Fibroblast of peridontal ligament (primary cell): Measurements from ENCODE around the gene EBPL.

ENCODE experiments used
- DNase-seq: peaks from one replicate; pipeline ENCODE4 v3.0.0-alpha.2; 2010; ENCODE audit errors: extremely low read depth

EBPL gene

GRCh38 chr13:49676581-49677298 lies 14.5 kb downstream of the EBPL start:
- DNase-seq: no peak

GRCh38 chr13:49670828-49671227 lies 20.5 kb downstream of the EBPL start:
- no peak for DNase-seq

GRCh38 chr13:49669735-49670309 lies 21.5 kb downstream of the EBPL start:
- DNase-seq: peak; percentile 84

- DNase-seq: peak; percentile 34
These were observed 23.5 kb downstream of the EBPL start for GRCh38 chr13:49667773-49668172.

- DNase-seq: no peak
These were observed 26.7 kb downstream of the EBPL start for GRCh38 chr13:49664606-49665005.

GRCh38 chr13:49657241-49657641 lies 34.0 kb downstream of the EBPL start:
- no peak for DNase-seq

GRCh38 chr13:49655906-49656305 lies 35.4 kb downstream of the EBPL start:
- no peak for DNase-seq

- DNase-seq: no peak
These were observed 37.3 kb downstream of the EBPL start for GRCh38 chr13:49654011-49654410.

- DNase-seq: no peak
These were observed 37.8 kb downstream of the EBPL start for GRCh38 chr13:49653478-49653877.

GRCh38 chr13:49652355-49653305 lies 38.7 kb downstream of the EBPL start:
- DNase-seq: no peak

GRCh38 chr13:49651570-49652354 lies 39.5 kb downstream of the EBPL start:
- no peak for DNase-seq

GRCh38 chr13:49649963-49650312 lies 41.3 kb downstream of the EBPL start:
- DNase-seq: no peak

- peak; percentile 59 for DNase-seq
These were observed 41.9 kb downstream of the EBPL start for GRCh38 chr13:49649244-49649962.

- no peak for DNase-seq
These were observed 44.6 kb downstream of the EBPL start for GRCh38 chr13:49646688-49647087.

GRCh38 chr13:49645451-49645850 lies 45.8 kb downstream of the EBPL start:
- DNase-seq: no peak

- no peak for DNase-seq
These were observed 48.1 kb downstream of the EBPL start for GRCh38 chr13:49643035-49643646.

GRCh38 chr13:49641801-49642291 lies 49.4 kb downstream of the EBPL start:
- DNase-seq: peak; percentile 89

GRCh38 chr13:49638744-49639072 lies 52.6 kb downstream of the EBPL start:
- DNase-seq: no peak

GRCh38 chr13:49638030-49638743 lies 53.1 kb downstream of the EBPL start:
- no peak for DNase-seq

- no peak for DNase-seq
These were observed 54.6 kb downstream of the EBPL start for GRCh38 chr13:49636705-49637104.
